HCT116 (cell line): Measurements from ENCODE around the gene C11orf42. TPM values are rescaled to one million over a fixed set of nuclear protein-coding genes. Genes with fewer than 3 reads are reported as not detected.

Experiments used
- ATAC-seq: fragments of 200-7000 bp; cut with Tn5 transposase; 2 replicates; pipeline ENCODE4 v1.9.1; 2020; ENCODE audit warnings: mild to moderate bottlenecking, moderate library complexity
- BruUV-seq: library from RNA; stranded (reverse); fragments of 400-500 nt; replicated peaks from 2 replicates; lab custom pipeline; 2021; lab: Mats Ljungman, UMichigan
- CTCF ChIA-PET: fragments of 300-600 bp; sonication (Branson Sonifier 250); formaldehyde crosslinking; loops from one replicate; lab custom pipeline; 2021; ENCODE audit warnings: antibody characterized with exemption; lab: Charles Lee
- POLR2A ChIA-PET: fragments of 300-600, 350-600 bp; sonication (Branson Sonifier 250); formaldehyde crosslinking; loops from one replicate; lab custom pipeline; 2021; ENCODE audit warnings: antibody characterized with exemption; lab: Charles Lee
- RAD21 ChIA-PET, 2 experiments: fragments of 300-600 bp; sonication (Branson Sonifier 250); formaldehyde crosslinking; loops; one replicate each; lab custom pipeline; 2023; ENCODE audit warnings: low total read pairs in 2 of 2; ENCODE audit not compliant: uncharacterized antibody in 2 of 2, unreplicated experiment in 2 of 2, low non-redundant PET in 1 of 2; lab: Charles Lee
- DNase-seq: peaks from one replicate; pipeline ENCODE4 v3.0.0-alpha.2; 2010; ENCODE audit warnings: low read depth, low spot score
- H2AFZ ChIP-seq: fragments of 200-600 bp; shearing (Covaris generic), sonication (generic); 2 replicates; pipeline ENCODE4 v1.6.1; 2017; ENCODE audit warnings: low read depth, mixed run types, mixed read lengths, antibody characterized with exemption, low read length; ENCODE audit not compliant: poor library complexity, severe bottlenecking
- H3K27ac ChIP-seq: 2 replicates; pipeline ENCODE4 v1.5.1; 2012; ENCODE audit warnings: low read depth, low read length
- H3K27me3 ChIP-seq: fragments of 200-600 bp; sonication (generic); 2 replicates; pipeline ENCODE4 v1.6.1; 2016; ENCODE audit warnings: mixed run types, low read length, mixed read lengths; ENCODE audit not compliant: insufficient read depth
- H3K36me3 ChIP-seq, 2 experiments: fragments of 200-500 bp in 1 of 2; fragments of 200-600 bp in 1 of 2; sonication (Bioruptor generic) in 1 of 2; sonication (generic) in 1 of 2; 2 replicates each; pipeline versions ENCODE4 v1.5.1 to v1.6.1; 2014 to 2016; ENCODE audit warnings: low read length in 2 of 2, inconsistent platforms in 1 of 2, mixed read lengths in 1 of 2, mixed run types in 1 of 2; ENCODE audit not compliant: insufficient read depth in 2 of 2, control insufficient read depth in 1 of 2
- H3K4me1 ChIP-seq, 2 experiments: fragments of 200-600 bp in 1 of 2; sonication (generic) in 1 of 2; 2 replicates each; pipeline versions ENCODE4 v1.5.1 to v1.6.1; 2012 to 2017; ENCODE audit warnings: low read length in 2 of 2, inconsistent platforms in 1 of 2, mild to moderate bottlenecking in 1 of 2, mixed read lengths in 1 of 2, mixed run types in 1 of 2, moderate library complexity in 1 of 2; ENCODE audit not compliant: insufficient read depth in 2 of 2, control insufficient read depth in 1 of 2
- H3K4me2 ChIP-seq: fragments of 200-600 bp; sonication (generic); 2 replicates; pipeline ENCODE4 v1.6.1; 2017; ENCODE audit warnings: mixed run types, low read length, mixed read lengths
- H3K4me3 ChIP-seq, 2 experiments: fragments of 200-600 bp in 1 of 2; sonication (generic) in 1 of 2; replicated peaks in 1 of 2; 2 replicates each; pipeline ENCODE4 v1.5.1; 2011 to 2016; ENCODE audit warnings: low read length in 2 of 2, control low read depth in 1 of 2, low read depth in 1 of 2, mild to moderate bottlenecking in 1 of 2, mixed read lengths in 1 of 2, mixed run types in 1 of 2
- H3K79me2 ChIP-seq: fragments of 200-600 bp; sonication (generic); 2 replicates; pipeline ENCODE4 v1.6.1; 2017; ENCODE audit warnings: mild to moderate bottlenecking, mixed run types, low read length, moderate library complexity, mixed read lengths; ENCODE audit not compliant: insufficient read depth
- H3K9ac ChIP-seq: fragments of 200-600 bp; sonication (generic); 2 replicates; pipeline ENCODE4 v1.6.1; 2016; ENCODE audit warnings: low read length, mixed read lengths
- H3K9me2 ChIP-seq: fragments of 200-600 bp; sonication (generic), shearing (Covaris generic); 2 replicates; pipeline ENCODE4 v1.6.1; 2017; ENCODE audit warnings: mixed run types, mild to moderate bottlenecking, moderate library complexity; ENCODE audit not compliant: insufficient read depth
- H3K9me3 ChIP-seq, 2 experiments: fragments of 200-500 bp in 1 of 2; fragments of 200-600 bp in 1 of 2; sonication (Bioruptor generic) in 1 of 2; sonication (generic) in 1 of 2; 2 replicates each; pipeline ENCODE4 v1.6.1; 2014 to 2017; ENCODE audit warnings: low read length in 2 of 2, mixed read lengths in 2 of 2, inconsistent platforms in 1 of 2, low read depth in 1 of 2, mild to moderate bottlenecking in 1 of 2, mixed run types in 1 of 2, moderate library complexity in 1 of 2; ENCODE audit not compliant: control insufficient read depth in 1 of 2, insufficient read depth in 1 of 2
- H4K20me1 ChIP-seq: fragments of 200-600 bp; sonication (generic), shearing (Covaris generic); 2 replicates; pipeline ENCODE4 v1.6.1; 2017; ENCODE audit warnings: mixed run types, mild to moderate bottlenecking, moderate library complexity; ENCODE audit not compliant: insufficient read depth
- CEBPB ChIP-seq: IDR thresholded peaks from 2 replicates; pipeline ENCODE4 v1.6.1; 2012; ENCODE audit warnings: low read depth
- EGR1 ChIP-seq: IDR thresholded peaks from 2 replicates; pipeline ENCODE4 v1.6.1; 2012; ENCODE audit warnings: low read depth
- JUND ChIP-seq: IDR thresholded peaks from 2 replicates; pipeline ENCODE4 v1.6.1; 2012
- POLR2AphosphoS5 ChIP-seq: IDR thresholded peaks from 2 replicates; pipeline ENCODE4 v1.6.1; 2011; ENCODE audit warnings: mild to moderate bottlenecking, low read depth, low read length, moderate library complexity
- SIN3A ChIP-seq: IDR thresholded peaks from 2 replicates; pipeline ENCODE4 v1.6.1; 2012; ENCODE audit warnings: low read depth
- SRF ChIP-seq: IDR thresholded peaks from 2 replicates; pipeline ENCODE4 v1.6.1; 2012; ENCODE audit warnings: low read depth
- TCF7L2 ChIP-seq: IDR thresholded peaks from 2 replicates; pipeline ENCODE4 v1.7.0; 2011; ENCODE audit warnings: borderline replicate concordance, inconsistent platforms; ENCODE audit not compliant: insufficient read depth, insufficient read length; ENCODE audit errors: extremely low read depth
- YY1 ChIP-seq: IDR thresholded peaks from 2 replicates; pipeline ENCODE4 v1.6.1; 2011; ENCODE audit warnings: low read length, low read depth, moderate library complexity, mild to moderate bottlenecking; ENCODE audit not compliant: insufficient replicate concordance; ENCODE audit errors: extremely low read depth
- ZBTB33 ChIP-seq: IDR thresholded peaks from 2 replicates; pipeline ENCODE4 v1.6.1; 2011; ENCODE audit warnings: mild to moderate bottlenecking, low read length, moderate library complexity; ENCODE audit not compliant: insufficient replicate concordance; ENCODE audit errors: extremely low read depth
- intact Hi-C: fragments of 100-400 bp; cut with micrococcal nuclease; formaldehyde crosslinking; loops from 2 replicates; pipeline ENCODE4 v1.10.0; 2022
- total RNA-seq: library from RNA; stranded (reverse); gene quantifications from one replicate; pipeline ENCODE4 v1.2.1, GENCODE V29; 2021; ENCODE audit not compliant: unreplicated experiment
- TF ChIP-seq, protein P1 (sequence below): IDR thresholded peaks from 2 replicates; pipeline ENCODE4 v1.6.1; 2012

The C11orf42 gene
- total RNA-seq, 1 experiment from 2014 or later, result not detected

- no TSS peak for BruUV-seq
- ATAC-seq (no peak), DNase-seq (no peak)
- no peaks in the 10 kb centered on the region for H3K27me3 ChIP-seq
- no peaks in the 10 kb centered on the region for H3K9me2 ChIP-seq
- CTCF ChIA-PET, result interaction anchor here (1.2 kb wide), 1 partner anchor 10 kb away, joined by 3 read pairs; no protein-coding TSS in a partner anchor
- POLR2A ChIA-PET, result no interaction called here
- H3K79me2 ChIP-seq, result no peaks in the 10 kb centered on the region
- H2AFZ ChIP-seq, result no peak overlapping the region
- no peak overlapping the region for H3K4me2 ChIP-seq
- H3K9me3 ChIP-seq, result no peaks in the 10 kb centered on the region
- no peaks in the 10 kb centered on the region for H4K20me1 ChIP-seq
- H3K36me3 ChIP-seq, result no peaks in the 10 kb centered on the region
- TF ChIP-seq SRF (no peak), SIN3A (no peak), ZBTB33 (no peak), YY1 (no peak), JUND (no peak), TCF7L2 (no peak), POLR2AphosphoS5 (no peak), CEBPB (no peak), EGR1 (no peak)
- TF ChIP-seq, protein P1, sequence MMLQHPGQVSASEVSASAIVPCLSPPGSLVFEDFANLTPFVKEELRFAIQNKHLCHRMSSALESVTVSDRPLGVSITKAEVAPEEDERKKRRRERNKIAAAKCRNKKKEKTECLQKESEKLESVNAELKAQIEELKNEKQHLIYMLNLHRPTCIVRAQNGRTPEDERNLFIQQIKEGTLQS, result no peak
- no peaks in the 10 kb centered on the region for H3K4me1 ChIP-seq
- no peak overlapping the region for H3K27ac ChIP-seq
- no peak overlapping the region for H3K4me3 ChIP-seq
- intact Hi-C loops, result no loop called here
- H3K9ac ChIP-seq, result no peak overlapping the region
- RAD21 ChIA-PET, result no interaction called here
Measured at GRCh38 chr11:6240781-6241180, 35.4 kb downstream of the C11orf42 start.
